ENCODE measurements around the gene GHSR. TPM values are rescaled to one million over a fixed set of nuclear protein-coding genes. Genes with fewer than 3 reads are reported as not detected.
A peak's percentile ranks its signal among the peaks of the same experiment; 100 is the strongest.

GHSR gene
- total RNA-seq, 2 donors from 2014 or later: not detected

DNA sequence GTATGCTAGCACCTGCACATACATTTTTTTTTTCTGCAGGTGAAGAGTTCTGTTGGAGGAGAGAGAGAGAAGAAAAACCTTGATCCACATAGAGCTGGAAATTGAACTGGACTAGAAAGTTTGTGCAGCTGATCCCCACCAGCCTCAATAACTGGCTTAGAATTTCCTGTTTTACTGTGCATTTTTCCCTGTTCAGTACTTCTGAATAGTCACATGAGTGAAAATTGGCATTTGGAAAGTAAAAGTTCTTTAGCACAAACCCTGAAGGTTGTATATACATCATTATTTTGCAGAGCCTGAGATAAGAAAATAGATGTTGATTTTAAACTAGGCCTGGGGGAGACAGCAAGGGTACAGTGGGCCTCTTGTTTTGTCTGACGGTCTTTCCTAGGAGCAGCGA is 42.3 kb downstream of the GHSR start:
- DNase-seq (ENCODE audit: low spot score) (no peak), ATAC-seq (no peak)
- Mint-ChIP-seq H3K27ac (peak overlapping the region in 1 of 2 donors; percentile 31), H3K4me1 (ENCODE audit: low read depth in 2 of 2) (peaks cover 0 to 10% of the 10 kb centered on the region in 2 donors), H3K9me3 (peaks cover 3% of the 10 kb centered on the region), H3K4me3 (no peak overlapping the region), H3K36me3 (peaks cover 15% of the 10 kb centered on the region), H3K27me3 (no peaks in the 10 kb centered on the region)

DNA sequence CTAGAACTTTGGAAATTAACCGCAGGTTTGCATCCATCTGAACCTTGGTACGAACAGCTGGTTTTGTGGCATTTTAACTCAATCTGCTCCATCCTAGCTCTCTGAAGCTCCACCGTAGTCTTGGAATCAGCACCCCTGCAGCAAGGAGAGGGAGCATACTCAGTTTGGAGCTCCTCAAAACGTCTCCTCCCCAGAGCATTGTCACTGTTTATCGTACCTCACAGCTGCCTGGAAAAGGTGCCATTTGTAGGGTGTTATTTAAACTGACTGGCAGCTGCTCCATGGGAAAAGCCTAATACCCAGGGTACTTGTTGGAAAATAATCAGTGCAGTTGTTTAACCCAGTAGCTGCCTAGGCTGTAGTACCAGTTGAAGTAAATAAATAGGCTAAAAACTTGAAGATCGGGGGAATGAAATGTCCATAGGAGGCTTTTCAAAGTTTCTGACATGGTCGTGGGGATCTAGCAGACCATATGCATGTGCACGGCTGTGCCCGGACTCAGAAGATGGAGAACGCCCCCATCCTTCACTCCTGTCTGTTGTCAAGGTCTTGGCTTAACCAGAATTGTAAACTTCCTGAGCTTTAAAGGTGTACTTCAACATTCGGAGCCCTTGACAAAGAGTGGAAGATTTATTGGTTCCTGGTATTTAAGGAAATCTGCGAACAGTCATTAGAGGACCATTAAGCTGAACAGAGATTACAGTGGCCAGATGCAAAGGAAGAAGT is 43.9 kb downstream of the GHSR start:
- DNase-seq (ENCODE audit: low spot score): no peak

DNA sequence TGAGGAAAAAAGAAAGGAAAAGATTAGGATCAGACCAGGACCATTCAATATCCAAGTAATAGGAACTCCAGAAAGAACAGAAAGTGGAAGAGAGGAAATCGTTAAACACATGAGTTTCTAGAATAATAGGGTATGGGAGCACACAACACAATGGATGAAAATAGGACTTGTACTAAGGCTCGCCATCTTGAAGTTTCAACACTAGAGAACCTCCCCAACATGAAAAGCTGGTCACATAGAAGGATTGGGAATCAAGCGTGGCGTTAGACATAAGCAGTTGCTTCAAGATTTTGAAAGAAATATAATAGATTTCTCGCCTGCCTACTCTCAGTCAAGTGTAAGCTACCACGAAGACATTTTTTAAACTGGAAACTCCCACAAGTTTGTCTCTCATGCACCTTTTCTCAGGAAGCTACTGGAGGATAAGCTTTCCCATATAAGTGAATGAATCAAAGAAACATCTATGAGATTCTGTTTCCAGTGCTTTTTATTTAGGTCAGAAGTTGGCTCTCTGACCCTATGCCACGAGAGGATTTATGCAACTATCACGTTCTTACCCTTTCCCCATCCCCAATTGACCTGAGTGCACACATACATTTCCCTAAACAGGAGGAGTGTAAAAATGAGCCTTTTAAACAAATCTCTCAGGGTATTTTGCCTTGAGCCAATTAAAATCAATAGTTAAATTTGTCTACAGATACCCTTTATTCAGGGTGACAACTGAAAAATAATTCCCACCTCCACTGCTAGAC is 45.2 kb downstream of the GHSR start:
- Mint-ChIP-seq H3K27me3 (no peaks in the 10 kb centered on the region), H3K9me3 (peaks cover 3% of the 10 kb centered on the region), H3K27ac (peak overlapping the region in 1 of 2 donors; percentile 57), H3K4me3 (no peak overlapping the region), H3K4me1 (ENCODE audit: low read depth in 2 of 2) (peaks cover 0 to 10% of the 10 kb centered on the region in 2 donors), H3K36me3 (peaks cover 15% of the 10 kb centered on the region)
- no peak for DNase-seq (ENCODE audit: low spot score)
- ATAC-seq: no peak

More for the DNA sequence above, 43.9 kb downstream of the GHSR start:
- Mint-ChIP-seq H3K27me3 (no peaks in the 10 kb centered on the region), H3K36me3 (peaks cover 15% of the 10 kb centered on the region), H3K9me3 (peaks cover 3% of the 10 kb centered on the region), H3K27ac (no peak overlapping the region), H3K4me3 (no peak overlapping the region), H3K4me1 (ENCODE audit: low read depth in 2 of 2) (peaks cover 0 to 10% of the 10 kb centered on the region in 2 donors)
- ATAC-seq: no peak

DNA sequence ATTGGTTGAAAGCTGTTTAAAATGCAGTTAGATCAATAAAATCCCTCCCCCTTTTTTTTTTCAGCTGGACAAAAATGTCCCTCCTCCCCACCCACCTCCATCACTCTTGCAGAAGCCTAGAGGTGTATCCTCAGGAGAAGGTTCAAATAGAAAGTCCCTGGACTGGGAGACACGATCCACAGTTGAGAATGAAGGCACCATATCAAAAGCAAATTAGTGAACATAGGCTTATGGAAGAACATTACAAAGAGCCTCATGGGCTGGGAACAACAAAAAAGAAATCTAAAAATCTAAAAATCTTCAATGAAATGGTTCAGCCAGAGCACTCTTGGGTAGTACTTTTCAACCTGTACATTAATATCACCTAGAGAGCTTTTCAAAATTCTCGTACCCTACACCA is 46.2 kb downstream of the GHSR start:
- ATAC-seq: no peak
- H3K9me3 Mint-ChIP-seq: peaks cover 3% of the 10 kb centered on the region
- no peak for DNase-seq (ENCODE audit: low spot score)
- H3K4me1 Mint-ChIP-seq (ENCODE audit: low read depth in 2 of 2): peaks cover 0 to 10% of the 10 kb centered on the region in 2 donors
- peaks cover 15% of the 10 kb centered on the region for H3K36me3 Mint-ChIP-seq
- no peaks in the 10 kb centered on the region for H3K27me3 Mint-ChIP-seq
- peak overlapping the region in 1 of 2 donors; percentile 57 for H3K27ac Mint-ChIP-seq
- no peak overlapping the region for H3K4me3 Mint-ChIP-seq

DNA sequence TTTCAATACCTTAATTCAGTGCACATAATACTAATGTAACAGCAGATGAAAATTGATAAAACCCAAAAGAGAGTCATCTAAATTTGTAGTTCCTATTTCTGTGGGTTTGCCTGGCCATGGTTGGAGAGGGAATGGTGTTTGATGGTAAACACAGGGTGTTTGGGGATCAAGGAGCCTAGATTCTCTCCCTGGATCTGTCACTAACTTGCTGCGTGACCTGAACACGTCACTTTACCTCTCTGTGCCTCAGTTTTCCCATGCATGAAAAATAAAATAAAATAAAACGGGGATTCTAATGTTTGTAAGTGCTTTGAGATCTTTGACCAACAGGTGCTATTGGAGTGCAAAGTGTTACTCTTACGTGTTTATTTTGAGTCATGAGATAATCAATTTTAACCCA is 49.8 kb downstream of the GHSR start:
- peaks cover 5 to 11% of the 10 kb centered on the region in 2 donors for H3K4me1 Mint-ChIP-seq (ENCODE audit: low read depth in 2 of 2)
- H3K4me3 Mint-ChIP-seq: no peak overlapping the region
- DNase-seq (ENCODE audit: low spot score) (no peak), ATAC-seq (no peak)
- H3K9me3 Mint-ChIP-seq: peaks cover 3% of the 10 kb centered on the region
- peaks cover 16% of the 10 kb centered on the region for H3K36me3 Mint-ChIP-seq
- no peak overlapping the region for H3K27ac Mint-ChIP-seq
- no peaks in the 10 kb centered on the region for H3K27me3 Mint-ChIP-seq

DNA sequence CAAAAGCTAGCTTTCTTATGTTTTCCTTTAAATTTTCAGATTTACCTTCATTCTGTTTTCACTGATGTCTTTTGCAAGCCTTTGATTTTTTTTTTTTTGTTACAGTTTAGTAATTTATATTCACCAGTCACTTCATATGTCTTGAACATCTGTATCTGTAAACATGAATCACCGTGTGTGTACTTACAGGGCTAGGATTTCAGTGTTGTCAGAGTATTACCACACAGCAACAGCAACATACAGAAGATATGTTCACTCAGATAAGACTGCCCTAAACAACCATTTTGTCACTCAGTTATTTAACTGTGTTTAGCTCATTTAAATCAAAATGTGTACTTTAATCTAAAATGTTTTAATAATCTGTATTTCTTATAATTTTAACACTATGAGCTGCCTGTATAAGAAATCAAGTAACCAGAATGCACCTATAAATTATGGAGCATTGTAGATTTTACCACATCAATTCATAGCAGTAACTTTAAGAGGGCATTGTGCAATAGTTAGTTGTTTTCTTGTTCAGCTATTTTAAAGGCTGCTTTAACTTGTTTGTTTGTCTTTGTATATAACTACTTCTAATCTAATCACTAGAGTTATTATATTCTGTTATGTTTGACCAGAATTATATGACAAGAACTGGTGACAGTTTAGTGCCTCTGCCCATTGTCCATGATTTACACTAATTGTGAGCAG is 50.4 kb downstream of the GHSR start:
- H3K4me1 Mint-ChIP-seq (ENCODE audit: low read depth in 2 of 2): peaks cover 5 to 17% of the 10 kb centered on the region in 2 donors
- ATAC-seq (no peak), DNase-seq (ENCODE audit: low spot score) (no peak)
- H3K4me3 Mint-ChIP-seq: no peak overlapping the region
- H3K27me3 Mint-ChIP-seq: no peaks in the 10 kb centered on the region
- H3K9me3 Mint-ChIP-seq: peaks cover 3% of the 10 kb centered on the region
- peaks cover 20% of the 10 kb centered on the region for H3K36me3 Mint-ChIP-seq
- no peak overlapping the region for H3K27ac Mint-ChIP-seq

DNA sequence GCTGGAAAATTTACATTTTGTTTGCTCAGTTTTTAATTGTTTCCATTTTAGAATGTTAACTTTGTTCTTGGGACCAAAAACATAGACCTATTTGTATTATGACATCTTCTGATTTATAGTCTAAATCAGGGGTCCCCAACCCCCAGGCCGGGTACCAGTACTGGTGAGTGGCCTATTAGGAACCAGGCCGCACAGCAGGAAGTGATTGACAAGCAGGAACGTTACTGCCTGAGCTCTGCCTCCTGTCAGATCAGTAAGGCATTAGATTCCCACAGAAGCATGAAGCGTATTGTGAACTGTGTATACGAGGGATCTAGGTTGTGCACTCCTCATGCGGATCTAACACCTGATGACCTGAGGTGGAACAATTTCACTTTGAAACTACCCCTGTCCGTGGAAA is 51.9 kb downstream of the GHSR start:
- Mint-ChIP-seq H3K27ac (no peak overlapping the region), H3K9me3 (no peaks in the 10 kb centered on the region), H3K4me1 (ENCODE audit: low read depth in 2 of 2) (peaks cover 5 to 17% of the 10 kb centered on the region in 2 donors), H3K4me3 (no peak overlapping the region), H3K36me3 (peaks cover 8% of the 10 kb centered on the region), H3K27me3 (no peaks in the 10 kb centered on the region)
- ATAC-seq (no peak), DNase-seq (ENCODE audit: low spot score) (no peak)

DNA sequence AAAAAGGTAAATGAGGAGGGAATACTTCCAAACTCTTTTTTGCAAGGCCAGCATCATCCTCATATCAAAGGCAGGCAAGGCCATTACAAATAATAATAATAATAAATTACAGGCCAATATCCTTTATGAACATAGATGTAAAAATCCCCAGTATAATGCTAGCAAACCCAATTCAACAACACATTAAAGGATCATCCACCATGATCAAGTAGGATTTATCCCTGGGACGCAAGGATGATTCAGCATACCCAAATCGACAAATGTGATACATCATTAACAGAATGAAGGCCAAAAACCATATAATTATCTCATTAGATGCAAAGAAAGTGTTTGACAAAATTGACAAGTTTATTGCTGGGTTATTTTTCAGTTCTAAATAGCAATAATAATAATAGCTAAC is 53.6 kb downstream of the GHSR start:
- no peak for DNase-seq (ENCODE audit: low spot score)
- Mint-ChIP-seq H3K4me3 (no peak overlapping the region), H3K9me3 (no peaks in the 10 kb centered on the region), H3K36me3 (peaks cover 4% of the 10 kb centered on the region), H3K27ac (no peak overlapping the region), H3K27me3 (no peaks in the 10 kb centered on the region), H3K4me1 (ENCODE audit: low read depth in 2 of 2) (peaks cover 11 to 25% of the 10 kb centered on the region in 2 donors)
- ATAC-seq: no peak

Other genes with a start within 250 kb of the GHSR start
- gene TNFSF10, start 75.0 kb upstream of the GHSR start, total RNA-seq: 100 to 1,000 TPM; 111 to 321 TPM

Measured in natural killer cell treated with Interleukin-12 subunit alpha and Interleukin-12 subunit beta and Interleukin-15 and Interleukin-18, amount 100 ng/mL, for 72 hours (primary cell).